GM12878 (cell line): Measurements from ENCODE around the gene WDR38. TPM values are rescaled to one million over a fixed set of nuclear protein-coding genes. Genes with fewer than 3 reads are reported as not detected.

Source experiments
- ATAC-seq: fragments of 200-7000 bp; cut with Tn5 transposase; 3 replicates; pipeline ENCODE4 v1.9.1; 2020; ENCODE audit warnings: mild to moderate bottlenecking, moderate library complexity
- BruUV-seq: library from RNA; stranded (reverse); fragments of 400-500 nt; replicated peaks from 2 replicates; lab custom pipeline; 2021; lab: Mats Ljungman, UMichigan
- CTCF ChIA-PET: fragments of 300-600 bp; sonication (Branson Sonifier 250); formaldehyde crosslinking; extraction: SDS; loops from one replicate; lab custom pipeline; 2021; ENCODE audit warnings: inconsistent platforms; lab: Yijun Ruan, JAX
- POLR2A ChIA-PET: fragments of 350-600 bp; formaldehyde crosslinking; extraction: SDS; loops from one replicate; lab custom pipeline; 2021; ENCODE audit warnings: inconsistent platforms; lab: Charles Lee
- RAD21 ChIA-PET: fragments of 300-600 bp; sonication (Branson Sonifier 250); formaldehyde crosslinking; loops from one replicate; lab custom pipeline; 2023; ENCODE audit warnings: antibody characterized with exemption; ENCODE audit not compliant: unreplicated experiment; lab: Charles Lee
- SMC1A ChIA-PET: fragments of 300-600 bp; sonication (Branson Sonifier 250); formaldehyde crosslinking; loops from one replicate; lab custom pipeline; 2023; ENCODE audit not compliant: unreplicated experiment, uncharacterized antibody; lab: Charles Lee
- DNase-seq: peaks from one replicate; pipeline ENCODE4 v3.0.0-alpha.2; 2011; ENCODE audit warnings: low read depth, low spot score
- FAIRE-seq: peaks from 3 replicates; lab custom pipeline; 2011; peaks lifted over from hg19 to GRCh38; lab: Jason Lieb, UNC
- H2AFZ ChIP-seq: 2 replicates; pipeline ENCODE4 v1.6.0; 2011; ENCODE audit warnings: low read depth, low read length, control low read depth; ENCODE audit not compliant: control insufficient read depth
- H3K27ac ChIP-seq: 2 replicates; pipeline ENCODE4 v1.5.1; 2011; ENCODE audit warnings: control low read depth; ENCODE audit not compliant: control insufficient read depth, insufficient read depth
- H3K27me3 ChIP-seq, 2 experiments: replicated peaks in 1 of 2; 2 replicates each; pipeline versions ENCODE4 v1.6.0 to v1.6.1; 2011; ENCODE audit warnings: low read length in 1 of 2; ENCODE audit not compliant: control insufficient read depth in 2 of 2, insufficient read depth in 2 of 2
- H3K36me3 ChIP-seq, 2 experiments: 2 replicates each; pipeline ENCODE4 v1.5.1; 2011; ENCODE audit warnings: low read length in 1 of 2; ENCODE audit not compliant: control insufficient read depth in 2 of 2, insufficient read depth in 2 of 2
- H3K4me1 ChIP-seq: 2 replicates; pipeline ENCODE4 v1.6.1; 2011; ENCODE audit warnings: mild to moderate bottlenecking, low read length, moderate library complexity, mixed read lengths; ENCODE audit not compliant: control insufficient read depth, insufficient read depth
- H3K4me2 ChIP-seq: 2 replicates; pipeline ENCODE4 v1.6.0; 2011; ENCODE audit warnings: control low read depth; ENCODE audit not compliant: control insufficient read depth, insufficient read depth
- H3K4me3 ChIP-seq: fragments of 200-600 bp; sonication (generic); 2 replicates; pipeline ENCODE4 v1.5.1; 2016
- H3K79me2 ChIP-seq: 2 replicates; pipeline ENCODE4 v1.6.0; 2011; ENCODE audit warnings: low read length; ENCODE audit not compliant: control insufficient read depth, insufficient read depth
- H3K9ac ChIP-seq: 2 replicates; pipeline ENCODE4 v1.8.0; 2011; ENCODE audit warnings: low read length, control low read depth, mixed read lengths; ENCODE audit not compliant: control insufficient read depth, insufficient read depth
- H3K9me3 ChIP-seq: replicated peaks from 3 replicates; pipeline ENCODE4 v1.5.1; 2011; ENCODE audit warnings: mild to moderate bottlenecking, low read length; ENCODE audit not compliant: control insufficient read depth, insufficient read depth
- H4K20me1 ChIP-seq: 2 replicates; pipeline ENCODE4 v1.6.0; 2011; ENCODE audit not compliant: control insufficient read depth, insufficient read depth
- BMI1 ChIP-seq: fragments of 450-650 bp; IDR thresholded peaks from 2 replicates; pipeline ENCODE4 v1.6.1; 2016; ENCODE audit warnings: mild to moderate bottlenecking, moderate library complexity, borderline replicate concordance
- CEBPB ChIP-seq, 2 experiments: fragments of 150-350 bp in 1 of 2; IDR thresholded peaks; 2 replicates each; pipeline ENCODE4 v1.6.1; 2012 to 2014; ENCODE audit warnings: low read depth in 2 of 2, low read length in 2 of 2, borderline replicate concordance in 1 of 2, inconsistent platforms in 1 of 2
- CHD4 ChIP-seq: fragments of 200-600 bp; sonication (generic); IDR thresholded peaks from 2 replicates; pipeline ENCODE4 v1.6.1; 2016; ENCODE audit warnings: mild to moderate bottlenecking
- E4F1 ChIP-seq: fragments of 450-650 bp; IDR thresholded peaks from 2 replicates; pipeline ENCODE4 v1.6.1; 2018; ENCODE audit warnings: borderline replicate concordance, mild to moderate bottlenecking; ENCODE audit not compliant: partially characterized antibody
- GATAD2B ChIP-seq: fragments of 450-650 bp; conservative IDR thresholded peaks from 2 replicates; pipeline ENCODE4 v1.6.1; 2017; ENCODE audit warnings: low read depth, mild to moderate bottlenecking, moderate library complexity
- HDAC2 ChIP-seq: fragments of 200-600 bp; sonication (generic); IDR thresholded peaks from 2 replicates; pipeline ENCODE4 v1.6.1; 2017
- HDGF ChIP-seq: fragments of 450-650 bp; IDR thresholded peaks from 2 replicates; pipeline ENCODE4 v1.6.1; 2016; ENCODE audit warnings: antibody characterized with exemption
- NR2C2 ChIP-seq: IDR thresholded peaks from 2 replicates; pipeline ENCODE4 v1.6.1; 2011; ENCODE audit warnings: borderline replicate concordance, low read depth; ENCODE audit not compliant: control insufficient read depth, insufficient read length
- NR2F1 ChIP-seq: fragments of 450-650 bp; conservative IDR thresholded peaks from 2 replicates; pipeline ENCODE4 v1.6.1; 2017; ENCODE audit warnings: mild to moderate bottlenecking
- RFX5 ChIP-seq: IDR thresholded peaks from 2 replicates; pipeline ENCODE4 v1.6.1; 2011; ENCODE audit warnings: low read depth, low read length, improper control_type of control experiment
- SRF ChIP-seq, 2 experiments: IDR thresholded peaks; 2 replicates each; pipeline ENCODE4 v1.6.1; 2011; ENCODE audit warnings: low read depth in 2 of 2, low read length in 2 of 2, mild to moderate bottlenecking in 1 of 2, moderate library complexity in 1 of 2
- YBX1 ChIP-seq: fragments of 450-650 bp; IDR thresholded peaks from 2 replicates; pipeline ENCODE4 v1.6.1; 2016; ENCODE audit warnings: antibody characterized with exemption
- WGBS: methylation state at CpG from one replicate; pipeline ENCODE4 v1.1.6; 2016; ENCODE audit warnings: low lambda C conversion rate; ENCODE audit not compliant: insufficient replicate concordance, insufficient coverage; ENCODE audit errors: missing lambda C conversion rate; 5-methylcytosine and 5-hydroxymethylcytosine counted together
- in situ Hi-C: fragments of 300-500 bp; cut with MboI; formaldehyde crosslinking; loops from 9 replicates; pipeline ENCODE4 v1.14.3; 2018; ENCODE audit warnings: mixed read lengths
- intact Hi-C: fragments of 100-400 bp; cut with micrococcal nuclease; formaldehyde crosslinking; loops from one replicate; pipeline ENCODE4 v1.14.2; 2022; ENCODE audit not compliant: unreplicated experiment
- polyA plus RNA-seq, 11 experiments: library from polyadenylated mRNA; depleted of rRNA in 4 of 11; unstranded in 6 of 11; stranded (reverse) in 5 of 11; fragments of >200 nt; fragmentation: Nextera tagmentation in 4 of 11; fragmentation: Illumina TruSeq in 1 of 11; extraction: Ambion mirVana in 4 of 11; extraction: Trizol in 1 of 11; gene quantifications; 1 replicate in 1 of 11; 2 replicates in 10 of 11; pipeline versions ENCODE4 v1.2.1 to v1.2.3, GENCODE V29; 2011 to 2016; ENCODE audit warnings: inconsistent platforms in 2 of 11, missing spikeins in 2 of 11, low read depth in 1 of 11
- total RNA-seq, 4 experiments: library from RNA; depleted of rRNA in 3 of 4; stranded (reverse); fragments of >200 nt in 3 of 4; fragmentation: Illumina TruSeq in 1 of 4; extraction: Trizol in 1 of 4; gene quantifications; 2 replicates each; pipeline versions ENCODE4 v1.2.1 to v1.2.3, GENCODE V29; 2013 to 2021

WDR38 gene
- total and polyA plus RNA-seq, 10 of the 15 experiments (the other 5 are each of a cell fraction or from before 2014, with no cell fraction given), result not detected

DNA sequence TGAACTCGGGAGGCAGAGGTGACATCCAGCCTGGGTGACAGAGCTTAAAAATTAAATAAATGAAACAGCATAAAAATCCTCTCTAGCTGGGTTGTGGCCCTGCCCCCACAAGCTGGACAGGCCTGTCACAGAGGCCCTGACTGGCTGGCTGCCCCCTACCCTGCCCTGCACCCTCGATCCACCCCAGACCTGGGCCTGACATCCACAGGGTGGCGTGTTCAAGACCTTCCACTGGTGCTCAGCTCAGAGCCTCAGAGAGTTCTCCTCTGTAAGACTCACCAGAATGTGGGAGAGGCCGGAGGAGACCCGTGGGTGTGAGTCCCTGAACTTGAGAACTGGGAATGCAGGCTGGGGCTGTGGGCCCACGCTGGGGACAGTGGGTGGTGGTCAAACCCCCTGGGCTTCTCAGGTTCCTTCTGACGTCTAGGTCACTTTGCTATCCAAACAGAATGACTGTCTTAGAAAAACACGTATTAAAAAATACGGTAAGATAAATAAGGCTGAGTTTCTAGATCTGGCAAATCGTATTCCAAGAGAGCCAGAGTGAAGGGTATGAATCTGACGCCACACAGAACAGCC is 9.7 kb upstream of the WDR38 start:
- no peak for TF ChIP-seq NR2F1
- no peak for TF ChIP-seq HDAC2
- no peak for TF ChIP-seq BMI1
- TF ChIP-seq NR2C2, result no peak
- TF ChIP-seq GATAD2B, result no peak
- TF ChIP-seq YBX1, result no peak
- no peak for TF ChIP-seq HDGF
- no peak for TF ChIP-seq RFX5
- no peak for TF ChIP-seq CHD4
- no peak for TF ChIP-seq CEBPB (IDR thresholded peaks at IDR 0.05; ENCODE audit: borderline replicate concordance in 1 of 2, low read depth in 2 of 2, low read length in 2 of 2)
- TF ChIP-seq SRF (IDR thresholded peaks at IDR 0.05; ENCODE audit: low read depth in 2 of 2, low read length in 2 of 2), result no peak
- TF ChIP-seq E4F1, result no peak
- H3K9me3 ChIP-seq, result no peaks in the 10 kb centered on the region
- in situ Hi-C loops, result no loop called here
- no peaks in the 10 kb centered on the region for H3K4me1 ChIP-seq
- WGBS, result 52% methylated on average over 11 of the region's 11 CpGs
- no peak overlapping the region for H3K4me2 ChIP-seq
- no peaks in the 10 kb centered on the region for H3K36me3 ChIP-seq
- H3K27me3 ChIP-seq, result no peaks in the 10 kb centered on the region
- ATAC-seq, result no peak
- ChIA-PET RAD21 (interaction anchor here (1.7 kb wide), 1 partner anchor 9 kb away, joined by 6 read pairs; the partner anchor contains the start of gene WDR38), SMC1A (no interaction called here), CTCF (interaction anchor here (1.6 to 26.5 kb wide), 3 partner anchors 9 to 226 kb away, joined by 4 to 575 read pairs (median 49); partner anchors contain the start of genes NR6A1, OLFML2A and WDR38), POLR2A (interaction anchor here (0.6 kb wide), 1 partner anchor 37 kb away, joined by 3 read pairs; no protein-coding TSS in a partner anchor)
- H4K20me1 ChIP-seq, result no peaks in the 10 kb centered on the region
- H2AFZ ChIP-seq, result no peak overlapping the region
- H3K27ac ChIP-seq, result no peak overlapping the region
- intact Hi-C loops, result no loop called here
- H3K9ac ChIP-seq, result no peak overlapping the region
- no TSS peak for BruUV-seq
- no peaks in the 10 kb centered on the region for H3K79me2 ChIP-seq
- FAIRE-seq, result no peak
- no peak overlapping the region for H3K4me3 ChIP-seq
- no peak for DNase-seq
